HG03135 (cell line): ENCODE data around the gene ZNF750.

Source experiments
- ATAC-seq: cut with Tn5 transposase; IDR thresholded peaks from one replicate; pipeline ENCODE4 v1.9.1; 2021; ENCODE audit warnings: mild to moderate bottlenecking, moderate library complexity; ENCODE audit not compliant: unreplicated experiment

The ZNF750 gene

DNA sequence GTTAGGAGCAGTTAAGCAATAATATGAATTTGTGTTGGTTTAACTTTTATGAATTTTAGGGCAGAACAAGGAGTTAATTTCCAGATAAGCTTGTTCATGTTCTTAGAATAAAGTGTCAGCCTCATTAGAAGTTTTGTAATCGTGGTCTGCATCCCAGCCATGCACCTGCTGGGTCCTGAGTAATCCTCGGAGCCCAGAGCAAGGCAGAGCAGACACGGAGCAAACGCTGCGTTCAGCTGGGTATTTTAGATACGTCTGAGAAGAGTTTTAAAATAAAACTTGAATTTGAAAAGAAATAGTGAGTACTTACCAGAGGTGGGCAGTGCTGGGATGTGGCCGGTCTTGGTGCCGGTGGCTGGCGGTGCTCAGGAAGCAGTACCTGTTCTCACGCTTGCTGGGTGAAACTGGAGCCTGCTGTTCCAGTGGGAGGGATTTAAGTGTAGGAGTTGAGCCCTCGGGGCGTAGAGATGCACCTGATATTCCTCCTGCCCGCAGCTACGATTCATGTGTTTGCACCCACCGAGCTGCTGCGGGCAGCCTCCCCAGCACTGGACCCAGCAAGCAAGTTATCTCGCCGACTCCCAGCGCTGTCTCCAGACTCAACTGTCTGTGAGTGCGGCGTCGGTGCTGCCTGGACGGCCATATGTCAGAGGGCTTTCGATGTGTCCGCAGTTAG, at the start of gene ZNF750:
Gene ZNF750, minus strand, starts transcription at position 406 of the 676 bp plus-strand sequence. CDS start 7,568 bp downstream, outside the sequence.
- no peak for ATAC-seq

DNA sequence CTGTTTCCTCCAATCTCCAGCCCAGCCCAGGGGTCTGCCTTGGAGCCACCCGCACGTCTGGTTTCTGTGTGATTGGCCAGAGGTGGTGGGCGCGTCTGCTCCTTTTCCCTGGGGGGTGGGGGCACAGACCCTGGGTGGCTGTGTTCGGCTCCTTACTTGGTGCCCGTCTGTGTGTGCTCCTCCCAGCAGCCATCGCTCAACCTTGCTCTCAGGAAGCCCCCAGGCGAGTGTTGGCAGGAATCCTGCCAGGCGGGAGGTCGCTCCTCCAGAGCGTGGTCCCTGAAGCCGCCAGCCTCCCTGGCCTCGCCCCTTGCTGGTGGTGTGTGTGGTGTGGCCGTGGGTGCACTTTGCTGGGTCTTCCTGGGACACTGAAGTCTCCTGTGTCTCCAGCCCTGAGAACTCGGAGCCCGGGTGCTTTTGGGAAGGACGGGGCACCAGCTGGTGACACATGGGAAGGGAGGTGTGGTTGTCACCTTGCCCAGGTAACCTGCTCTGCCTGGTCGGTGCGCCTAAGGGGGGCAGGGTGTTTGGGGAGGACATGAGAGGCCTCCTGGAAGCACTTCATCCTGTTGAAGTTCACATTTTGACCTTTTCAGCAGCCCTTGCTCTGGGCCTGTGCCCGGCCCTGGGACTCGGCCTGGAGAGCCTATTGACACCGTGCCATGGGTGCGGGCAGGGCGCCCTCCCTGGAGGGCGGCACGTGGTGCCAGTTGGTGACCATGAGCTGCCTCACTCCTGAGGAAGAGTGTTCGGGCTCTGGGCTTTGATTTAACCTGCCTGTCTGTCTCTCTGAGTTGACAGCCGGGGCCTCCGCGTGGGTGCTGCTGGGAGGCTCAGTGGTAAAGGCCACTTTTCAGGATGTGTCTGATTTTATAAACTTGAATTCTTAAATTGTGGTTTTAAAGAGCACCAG, 49.0 kb upstream of the ZNF750 start:
- ATAC-seq, result no peak

DNA sequence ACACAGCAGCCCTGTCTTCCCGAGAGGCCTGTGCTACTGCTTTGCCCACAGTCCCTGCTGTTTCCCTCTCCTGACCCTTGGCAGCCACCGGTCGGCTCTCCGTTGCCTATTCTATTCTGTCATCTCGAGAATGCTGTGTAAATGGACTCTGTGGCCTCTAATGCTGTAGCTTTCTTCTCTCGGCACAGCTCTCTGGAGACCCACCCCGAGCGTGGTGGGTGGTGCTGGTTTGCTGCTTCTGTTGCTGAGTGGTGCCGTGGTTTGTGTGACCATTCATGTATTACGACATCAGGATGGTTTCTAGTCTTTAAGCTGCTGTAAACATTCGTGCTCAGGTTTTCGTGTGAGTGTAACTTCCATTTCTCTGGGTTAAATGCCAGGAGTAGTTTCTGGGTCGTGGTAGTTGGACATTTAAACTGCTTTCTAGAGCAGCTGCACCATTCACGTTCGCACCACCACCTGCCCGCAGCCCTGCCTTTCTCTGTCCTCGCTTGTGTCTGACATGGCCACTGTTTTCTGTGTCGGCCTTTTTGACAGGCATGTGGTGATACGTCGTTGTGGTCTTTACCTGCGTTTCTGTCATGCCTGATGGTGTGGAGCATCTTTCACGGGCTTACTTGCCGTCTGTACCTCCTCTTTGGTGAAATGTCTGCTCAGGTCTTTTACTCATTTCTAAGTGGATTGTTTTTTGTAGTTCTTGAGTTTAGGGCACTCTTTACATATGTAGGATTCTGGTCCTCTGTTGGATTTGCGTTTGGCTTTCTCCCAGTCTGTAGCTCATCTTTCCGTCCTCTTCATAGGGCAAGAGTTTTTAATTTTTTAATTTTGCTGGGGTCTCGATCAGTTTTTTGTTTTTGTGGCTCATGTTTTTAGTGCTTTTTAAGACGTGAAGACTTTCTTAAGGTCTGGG, 47.7 kb upstream of the ZNF750 start:
- no peak for ATAC-seq

DNA sequence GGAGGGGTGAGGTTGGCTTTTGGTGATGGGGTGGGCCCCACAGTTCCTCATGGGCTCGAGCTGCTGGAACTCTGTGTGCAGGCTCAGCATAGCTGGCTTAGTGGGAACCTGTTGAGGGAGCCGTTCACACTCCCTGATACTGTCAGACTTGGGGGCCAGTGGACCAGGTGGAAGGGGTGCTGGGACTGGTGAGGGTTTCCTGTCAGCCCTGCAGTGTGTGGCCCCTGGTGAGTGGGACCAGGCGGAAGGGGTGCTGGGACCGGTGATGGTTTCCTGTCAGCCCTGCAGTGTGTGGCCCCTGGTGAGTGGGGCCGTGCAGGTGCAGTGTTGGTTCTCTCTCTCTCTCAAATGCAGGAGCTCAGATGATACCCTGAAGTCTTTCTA, 45.1 kb upstream of the ZNF750 start:
- ATAC-seq, result no peak

DNA sequence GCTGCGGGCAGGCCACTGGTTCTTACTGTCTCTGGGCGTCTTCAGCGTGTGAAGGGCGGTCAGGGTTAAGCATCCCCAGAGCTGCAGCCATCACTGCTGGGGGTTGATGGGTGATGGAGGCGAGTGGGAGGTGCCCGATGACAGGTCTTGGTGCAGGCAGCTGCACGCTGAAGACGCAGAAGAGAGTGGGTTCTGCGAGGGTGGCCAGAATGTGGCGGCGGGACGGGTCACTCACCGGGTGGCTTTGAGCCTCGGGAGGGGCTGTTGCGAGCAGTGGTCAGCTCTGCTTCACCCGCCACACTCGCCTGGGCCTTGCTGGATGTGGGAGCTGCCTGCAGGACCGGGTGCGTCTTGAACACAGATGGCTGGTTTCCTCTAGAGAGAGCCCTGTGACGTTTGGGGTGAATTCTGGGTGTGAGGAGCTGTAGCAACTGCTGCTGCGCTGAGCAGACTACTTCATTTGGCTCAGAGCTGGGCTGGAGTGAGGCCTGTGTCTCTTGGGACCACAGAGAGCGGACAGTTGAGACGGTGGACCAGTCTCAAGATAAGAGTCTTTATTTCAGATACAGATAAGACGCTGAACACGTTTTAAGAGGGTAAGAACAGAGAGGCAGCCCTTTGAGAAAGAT, 44.6 kb upstream of the ZNF750 start:
- ATAC-seq, result no peak

DNA sequence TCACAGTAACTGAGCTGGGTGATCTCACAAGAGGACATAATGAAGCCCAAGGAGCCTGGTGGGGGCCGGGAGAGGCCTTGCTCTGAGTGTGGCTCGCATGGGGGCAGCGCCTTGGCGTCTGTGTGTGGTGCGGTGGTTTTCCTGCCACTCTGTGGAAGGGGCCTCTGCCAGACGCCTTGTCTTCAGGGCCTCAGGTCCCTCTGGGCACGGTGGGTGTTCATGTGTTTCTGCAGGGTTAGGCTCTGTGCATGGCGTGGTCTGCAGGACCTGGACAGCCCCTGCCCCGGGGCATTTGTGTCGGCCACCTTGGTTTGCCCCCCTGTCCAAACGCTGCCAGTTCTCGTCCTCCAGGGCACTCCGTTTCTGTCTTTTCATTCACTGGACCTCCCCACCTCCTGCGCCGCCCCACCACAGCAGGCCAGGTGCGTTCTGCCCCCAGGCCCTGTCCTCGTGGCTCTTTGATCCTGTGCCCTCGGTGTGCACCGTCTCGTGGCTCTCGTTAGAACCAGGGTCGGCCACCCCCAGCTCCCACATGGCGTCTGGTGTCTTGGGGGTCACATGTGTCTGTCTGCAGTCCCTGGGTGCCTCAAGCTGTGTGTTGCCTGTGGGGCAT, 43.7 kb upstream of the ZNF750 start:
- no peak for ATAC-seq

DNA sequence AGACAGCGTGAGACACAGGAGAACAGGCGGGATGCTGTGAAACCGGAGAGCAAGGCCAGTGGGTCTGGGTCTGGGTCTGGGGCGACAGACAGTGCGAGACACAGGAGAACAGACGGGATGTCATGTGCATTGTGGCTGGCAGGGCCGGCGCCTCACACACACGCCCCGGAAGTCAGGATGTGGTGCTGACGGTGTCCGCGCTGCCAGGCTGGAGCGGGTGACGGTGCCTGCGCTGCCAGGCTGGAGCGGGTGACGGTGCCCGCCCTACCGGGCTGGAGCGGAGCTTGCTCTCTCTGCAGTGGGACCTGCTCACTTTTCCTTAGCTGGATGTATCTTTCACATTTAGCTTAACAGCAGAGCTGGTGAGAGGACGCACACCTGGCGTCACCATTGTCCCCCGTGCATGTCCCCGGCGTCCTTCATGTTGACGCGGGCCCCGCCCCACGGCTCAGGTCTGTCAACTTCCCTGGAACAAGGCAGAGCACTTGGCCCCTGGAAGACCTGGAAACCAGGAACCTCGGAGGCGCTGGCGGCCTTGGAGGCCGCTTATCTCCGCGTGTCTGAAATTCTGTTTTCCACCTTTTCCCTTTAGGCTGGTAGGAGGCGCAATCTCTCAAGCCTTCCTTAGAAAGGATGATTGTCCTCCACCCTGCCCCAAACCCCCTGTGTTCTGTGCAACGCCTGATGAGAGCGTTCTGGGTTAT, 43.0 kb upstream of the ZNF750 start:
- no peak for ATAC-seq

DNA sequence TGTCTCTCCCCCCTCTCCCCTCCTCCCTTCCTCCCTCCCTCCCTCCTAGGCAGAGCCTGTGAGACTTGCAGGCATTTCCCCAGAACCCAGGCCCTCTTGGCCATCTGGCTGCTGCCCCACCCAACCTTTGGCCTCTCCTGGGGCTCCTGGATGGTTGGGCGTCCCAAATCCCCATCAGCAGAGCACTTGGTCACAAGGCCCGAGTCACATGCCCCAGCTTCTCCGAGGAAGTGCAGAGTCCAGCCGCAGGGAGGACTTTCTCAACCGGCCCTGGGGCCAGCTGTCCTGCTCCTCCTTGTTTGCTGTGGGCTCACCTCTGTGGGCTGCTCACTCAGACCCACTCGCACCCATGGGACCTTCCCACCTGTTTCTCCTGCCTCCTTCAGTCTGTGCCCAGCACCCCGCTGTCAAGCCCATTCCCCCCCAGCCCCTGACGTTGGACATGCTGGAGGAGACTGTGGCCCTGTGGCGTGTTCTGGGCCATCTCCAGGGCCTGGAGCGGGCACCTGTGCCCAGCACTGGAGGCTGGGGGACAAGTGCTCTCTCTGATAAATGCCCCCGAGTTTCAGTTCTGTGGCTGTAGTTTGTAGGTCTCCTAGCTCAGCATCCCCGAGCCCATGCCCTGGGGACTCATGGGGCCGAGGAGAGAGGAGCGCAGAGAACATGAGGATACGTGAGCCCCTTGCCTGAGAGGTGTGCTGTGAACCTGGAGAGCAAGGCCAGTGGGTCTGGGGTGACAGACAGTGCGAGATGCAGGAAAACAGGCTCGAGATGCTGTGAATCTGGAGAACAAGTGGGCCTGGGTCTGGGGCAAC, 42.3 kb upstream of the ZNF750 start:
- no peak for ATAC-seq

DNA sequence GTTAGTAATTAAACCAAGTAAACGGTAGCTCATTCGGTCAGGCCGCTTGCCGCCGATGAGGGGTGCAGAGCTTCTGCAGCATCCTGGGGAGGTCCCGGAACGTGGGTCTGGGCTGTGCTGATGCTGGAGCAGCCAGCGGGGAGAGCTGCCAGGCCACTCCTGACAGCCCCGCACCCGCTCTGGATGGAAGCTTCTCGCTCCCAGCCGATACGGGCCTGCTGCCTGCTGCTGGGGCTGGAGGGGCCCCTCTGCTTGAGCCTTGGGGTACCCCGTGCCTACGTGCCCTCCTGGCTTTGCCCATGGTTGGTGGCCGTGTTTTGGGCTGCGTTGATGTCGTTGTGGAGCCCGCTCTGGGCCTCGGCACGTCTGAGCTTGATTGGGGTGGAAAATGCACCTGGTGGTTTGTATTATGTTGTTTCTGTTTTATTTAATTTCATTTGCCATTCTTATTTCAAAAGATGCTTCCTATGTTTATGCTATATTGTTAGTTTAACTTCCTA, 41.6 kb upstream of the ZNF750 start:
- no peak for ATAC-seq

DNA sequence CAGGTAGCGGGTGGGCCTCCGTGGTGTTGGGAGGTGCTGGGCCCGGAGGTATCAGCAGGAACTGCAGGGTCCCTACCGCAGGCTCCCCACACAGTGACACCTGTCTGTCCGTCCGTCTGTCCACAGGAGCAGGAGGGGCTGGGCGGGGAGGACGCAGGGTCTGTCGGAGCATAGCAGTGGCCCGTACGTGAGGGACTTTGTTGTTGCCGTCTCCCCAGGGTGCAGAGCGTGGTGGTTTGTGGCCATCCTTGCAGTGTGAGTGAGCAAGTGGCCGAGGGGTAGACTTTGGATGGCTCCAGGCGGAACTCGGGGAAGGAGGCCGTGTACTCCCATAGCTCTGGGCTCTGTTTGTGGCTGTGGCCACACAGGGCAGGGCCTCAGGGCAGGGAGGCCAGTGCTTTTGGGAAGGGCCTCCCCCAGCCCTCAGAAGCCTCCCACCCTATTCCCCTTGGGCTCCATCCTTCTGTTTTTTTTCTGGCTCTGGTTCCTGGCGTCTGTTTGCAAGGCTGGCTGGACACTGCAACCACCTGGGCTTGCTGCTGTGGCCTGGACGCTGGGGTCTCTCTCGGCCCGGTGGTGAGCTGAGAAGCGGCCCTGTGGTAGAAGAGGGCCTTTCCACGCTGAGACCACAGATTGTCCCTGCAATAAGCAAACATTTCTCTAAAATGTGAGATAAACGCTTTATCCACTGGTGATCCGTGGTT, 41.0 kb upstream of the ZNF750 start:
- no peak for ATAC-seq

DNA sequence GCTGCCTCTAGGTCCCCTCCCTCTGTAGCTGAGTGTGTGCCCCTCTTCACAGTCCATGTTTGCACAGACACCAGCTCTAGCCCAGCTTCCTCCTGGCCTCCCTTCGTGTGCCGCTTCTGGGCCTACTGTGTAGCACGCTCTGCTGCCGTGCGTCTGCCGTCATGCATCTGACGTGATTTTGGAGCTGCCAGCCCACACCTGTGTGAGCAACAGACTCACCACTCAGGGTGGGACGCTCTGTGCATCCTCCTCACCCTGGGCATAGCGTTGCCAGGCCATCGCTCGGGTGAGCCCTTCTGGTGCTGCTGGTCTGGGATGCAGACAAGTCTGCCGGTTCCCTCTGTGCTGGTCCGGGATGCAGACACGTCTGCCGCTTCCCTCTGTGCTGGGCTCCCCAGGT, 39.4 kb upstream of the ZNF750 start:
- ATAC-seq, result no peak

DNA sequence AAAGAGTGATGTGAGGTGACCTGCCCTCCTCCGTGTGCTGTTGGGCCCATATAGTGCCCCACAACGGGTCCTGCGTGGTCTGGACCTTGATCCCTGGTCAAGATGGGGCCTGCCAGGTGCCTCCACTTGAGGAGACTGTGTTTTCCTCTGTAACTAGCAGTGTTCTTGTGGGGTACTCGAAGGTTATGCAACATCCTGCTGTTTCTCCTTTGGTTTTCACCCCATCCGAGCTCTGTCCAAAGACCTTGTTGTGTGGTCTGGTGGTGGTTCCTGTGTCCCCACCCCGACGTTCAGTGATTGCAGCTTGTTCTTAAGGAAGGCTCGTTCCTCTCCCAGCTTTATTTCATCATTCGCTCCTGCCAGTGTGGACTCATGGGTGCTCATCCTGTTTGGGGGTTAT, 38.7 kb upstream of the ZNF750 start:
- no peak for ATAC-seq

DNA sequence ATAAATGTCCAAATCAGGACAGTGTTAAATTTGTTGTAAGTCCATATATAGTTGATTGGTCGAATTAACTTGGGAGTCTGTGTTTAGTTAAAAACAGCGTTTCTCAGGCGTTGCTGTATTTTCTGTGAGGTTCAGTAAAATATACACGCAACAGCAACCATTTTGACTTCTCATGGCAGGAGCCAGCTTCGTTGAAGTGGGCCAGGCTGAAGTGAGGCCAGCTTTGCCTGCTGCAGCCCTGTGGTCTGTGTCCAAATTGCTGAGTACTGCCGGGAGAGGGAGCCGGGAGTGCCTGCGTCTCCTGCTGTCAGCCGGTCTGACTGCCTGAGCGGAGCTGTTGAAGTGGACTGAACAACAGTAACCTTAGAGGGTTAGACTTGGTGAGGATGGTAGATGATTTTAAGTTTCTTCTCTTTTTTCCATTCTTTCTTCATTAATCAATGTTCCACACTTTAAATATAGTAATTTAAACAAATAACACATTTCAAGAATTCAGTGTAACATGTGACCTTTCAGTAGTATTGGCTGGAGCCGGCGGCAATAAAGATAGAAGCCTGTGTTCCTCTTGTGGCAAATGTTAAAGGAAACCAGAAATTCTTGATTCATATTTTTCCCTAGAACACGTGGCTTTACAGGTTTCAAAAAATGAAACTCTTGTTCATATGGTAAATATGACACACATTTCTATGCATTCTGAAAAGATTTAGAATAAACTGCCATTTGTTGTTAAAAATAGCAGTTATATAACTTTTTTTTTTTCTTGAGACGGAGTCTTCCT, 37.0 kb upstream of the ZNF750 start:
- no peak for ATAC-seq

DNA sequence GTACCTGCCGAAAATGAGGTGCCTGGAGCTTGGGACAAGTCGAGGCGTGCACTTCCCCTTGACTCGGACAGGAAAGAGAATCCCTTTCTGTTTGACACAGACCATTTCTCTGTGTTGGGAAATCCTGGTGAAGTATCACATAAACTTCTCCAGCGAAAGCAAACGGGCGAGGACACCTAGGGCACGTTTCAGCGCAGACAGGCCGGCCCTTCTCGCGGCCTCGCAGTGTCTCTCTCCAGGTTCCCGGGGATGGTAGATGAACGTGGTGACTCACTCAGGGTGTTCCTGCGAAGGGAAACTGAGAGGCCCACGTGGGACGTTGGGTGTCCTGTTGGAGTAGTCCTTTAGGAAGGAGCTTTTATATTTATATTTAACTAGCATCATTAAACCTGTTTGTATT, 36.3 kb upstream of the ZNF750 start:
- ATAC-seq, result no peak

DNA sequence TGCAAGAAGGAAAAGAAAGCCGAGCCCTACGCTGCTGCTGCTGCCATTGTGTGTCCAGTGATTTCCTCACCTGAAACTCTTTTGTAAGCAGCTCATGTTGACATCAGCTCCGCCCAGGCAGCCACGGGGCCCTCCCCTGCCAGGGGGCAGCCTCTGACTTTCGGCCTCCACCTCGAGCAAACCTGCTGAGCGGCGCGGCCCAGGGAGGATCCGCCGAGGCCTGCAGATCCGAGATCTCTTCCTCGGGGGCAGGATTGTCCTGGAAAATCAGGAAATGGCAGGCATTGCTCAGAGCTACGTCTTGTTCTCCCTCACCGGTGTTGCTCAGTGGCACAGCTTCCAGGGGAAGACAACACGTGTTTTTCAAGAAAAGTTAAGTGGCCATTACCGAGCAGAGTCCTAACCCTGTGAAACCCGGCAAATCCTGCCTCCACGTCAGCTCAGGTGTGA, 35.6 kb upstream of the ZNF750 start:
- ATAC-seq, result no peak

DNA sequence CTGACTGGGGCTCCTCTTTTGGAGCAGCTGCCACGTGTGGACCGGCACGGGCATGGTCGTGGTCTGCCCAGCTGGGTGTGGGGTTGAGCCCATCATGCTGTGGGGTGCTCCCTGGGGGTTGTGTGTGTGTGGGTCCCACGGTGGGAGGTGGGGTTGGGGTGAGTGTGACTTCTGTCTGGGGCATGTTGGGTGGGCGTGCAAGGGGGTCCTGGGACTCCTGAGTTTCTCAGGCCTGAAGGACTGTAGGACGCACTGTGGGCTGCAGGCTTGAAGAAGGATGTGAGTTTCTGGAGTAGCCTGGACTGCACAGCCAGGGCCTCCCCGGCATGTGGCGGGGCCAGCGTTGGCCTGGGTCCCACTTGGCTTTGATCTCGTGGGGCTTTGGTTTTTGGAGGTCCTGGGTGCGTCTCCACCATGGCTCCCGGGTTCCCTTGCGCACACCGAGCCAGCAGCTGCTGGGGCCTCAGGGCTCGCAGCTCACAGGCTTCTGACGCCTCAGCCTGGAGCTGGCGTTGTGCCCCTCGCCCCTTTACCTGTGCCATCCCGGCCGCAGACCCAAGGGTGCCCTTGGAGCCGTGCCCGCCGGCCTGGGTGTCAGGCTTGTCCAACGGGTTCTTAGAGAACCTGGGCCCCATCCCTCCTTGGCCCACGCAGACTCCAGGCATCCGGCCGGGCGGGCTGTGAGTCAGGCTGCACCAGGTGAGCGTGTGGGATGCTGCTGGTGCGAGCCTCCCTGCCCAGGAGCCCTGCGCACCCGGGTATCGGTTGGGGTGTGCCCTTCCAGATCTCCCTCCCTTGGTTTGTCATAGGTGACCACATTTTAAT, 34.4 kb upstream of the ZNF750 start:
- ATAC-seq, result no peak
